ENCODE results near the gene XPNPEP3. TPM values are rescaled to one million over a fixed set of nuclear protein-coding genes. Genes with fewer than 3 reads are reported as not detected.
A peak's percentile ranks its signal among the peaks of the same experiment; 100 is the strongest.

Gene XPNPEP3
- total RNA-seq, 3 donors from 2014 or later (not counting 1 experiment from before 2014, with no cell fraction given): 14.8 to 17.8 (median 15.1) TPM

DNA sequence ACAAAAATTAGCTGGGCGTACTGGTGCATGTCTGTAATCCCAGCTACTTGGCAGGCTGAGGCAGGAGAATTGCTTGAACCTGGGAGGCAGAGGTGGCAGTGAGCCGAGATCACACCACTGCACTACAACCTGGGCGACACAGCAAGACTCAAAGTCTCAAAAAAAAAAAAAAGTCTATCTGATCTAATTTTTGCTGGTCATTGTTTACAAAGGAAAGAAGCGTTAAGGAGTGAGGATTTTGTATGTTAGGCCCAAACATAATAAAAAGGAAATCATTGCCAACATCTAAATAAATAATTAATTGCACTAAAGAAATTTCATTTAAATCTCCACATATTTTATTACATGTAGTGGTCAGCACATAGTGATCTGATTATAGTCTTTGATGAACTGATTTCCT is 97.2 kb downstream of the XPNPEP3 start:
- 88% methylated on average over 2 of the region's 4 CpGs for WGBS (ENCODE audit: insufficient coverage)
- TF ChIP-seq, protein P1, sequence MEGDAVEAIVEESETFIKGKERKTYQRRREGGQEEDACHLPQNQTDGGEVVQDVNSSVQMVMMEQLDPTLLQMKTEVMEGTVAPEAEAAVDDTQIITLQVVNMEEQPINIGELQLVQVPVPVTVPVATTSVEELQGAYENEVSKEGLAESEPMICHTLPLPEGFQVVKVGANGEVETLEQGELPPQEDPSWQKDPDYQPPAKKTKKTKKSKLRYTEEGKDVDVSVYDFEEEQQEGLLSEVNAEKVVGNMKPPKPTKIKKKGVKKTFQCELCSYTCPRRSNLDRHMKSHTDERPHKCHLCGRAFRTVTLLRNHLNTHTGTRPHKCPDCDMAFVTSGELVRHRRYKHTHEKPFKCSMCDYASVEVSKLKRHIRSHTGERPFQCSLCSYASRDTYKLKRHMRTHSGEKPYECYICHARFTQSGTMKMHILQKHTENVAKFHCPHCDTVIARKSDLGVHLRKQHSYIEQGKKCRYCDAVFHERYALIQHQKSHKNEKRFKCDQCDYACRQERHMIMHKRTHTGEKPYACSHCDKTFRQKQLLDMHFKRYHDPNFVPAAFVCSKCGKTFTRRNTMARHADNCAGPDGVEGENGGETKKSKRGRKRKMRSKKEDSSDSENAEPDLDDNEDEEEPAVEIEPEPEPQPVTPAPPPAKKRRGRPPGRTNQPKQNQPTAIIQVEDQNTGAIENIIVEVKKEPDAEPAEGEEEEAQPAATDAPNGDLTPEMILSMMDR (IDR thresholded peaks at IDR 0.05): no peak
- H3K27ac Mint-ChIP-seq: peak overlapping the region; percentile 60 to 98
- no peaks in the 10 kb centered on the region for H3K27me3 Mint-ChIP-seq (ENCODE audit: low read depth in 2 of 2)
- H3K9me3 Mint-ChIP-seq: no peaks in the 10 kb centered on the region
- Histone ChIP-seq H3K27me3 (ENCODE audit: control insufficient read depth, insufficient read depth, low read length) (no peaks in the 10 kb centered on the region), H3K27ac (ENCODE audit: low read length) (no peak overlapping the region), H3K4me3 (ENCODE audit: low read length) (no peak overlapping the region), H3K9me3 (ENCODE audit: control insufficient read depth, insufficient read depth, low read length) (no peaks in the 10 kb centered on the region), H3K4me1 (ENCODE audit: control insufficient read depth, insufficient read depth, low read length) (peaks cover 23% of the 10 kb centered on the region), H3K36me3 (ENCODE audit: control insufficient read depth, insufficient read depth, low read length) (peaks cover 21% of the 10 kb centered on the region)
- H3K4me1 Mint-ChIP-seq: peaks cover 22 to 36% of the 10 kb centered on the region in 2 donors
- DNase-seq (no peak), ATAC-seq (no peak)
- no peak overlapping the region for H3K4me3 Mint-ChIP-seq
- no peaks in the 10 kb centered on the region for H3K36me3 Mint-ChIP-seq
- intact Hi-C loops (cut with micrococcal nuclease): no loop called here

GRCh38 chr22:40955571-40955970 is 98.6 kb downstream of the XPNPEP3 start:
- no peak for ATAC-seq
- Histone ChIP-seq H3K9me3 (ENCODE audit: control insufficient read depth, insufficient read depth, low read length) (no peaks in the 10 kb centered on the region), H3K4me3 (ENCODE audit: low read length) (no peak overlapping the region), H3K27ac (ENCODE audit: low read length) (no peak overlapping the region), H3K36me3 (ENCODE audit: control insufficient read depth, insufficient read depth, low read length) (peaks cover 21% of the 10 kb centered on the region), H3K4me1 (ENCODE audit: control insufficient read depth, insufficient read depth, low read length) (peaks cover 15% of the 10 kb centered on the region), H3K27me3 (ENCODE audit: control insufficient read depth, insufficient read depth, low read length) (no peaks in the 10 kb centered on the region)
- H3K9me3 Mint-ChIP-seq: no peaks in the 10 kb centered on the region
- no peaks in the 10 kb centered on the region for H3K27me3 Mint-ChIP-seq (ENCODE audit: low read depth in 2 of 2)
- no peak overlapping the region for H3K4me3 Mint-ChIP-seq
- H3K4me1 Mint-ChIP-seq: peaks cover 29 to 40% of the 10 kb centered on the region in 2 donors
- intact Hi-C loops (cut with micrococcal nuclease): no loop called here
- H3K27ac Mint-ChIP-seq: peak overlapping the region; percentile 60 to 98
- no peak for DNase-seq
- TF ChIP-seq, protein P1 (IDR thresholded peaks at IDR 0.05): no peak
- H3K36me3 Mint-ChIP-seq: no peaks in the 10 kb centered on the region
- 50% methylated on average over 1 of the region's 3 CpGs for WGBS (ENCODE audit: insufficient coverage)

DNA sequence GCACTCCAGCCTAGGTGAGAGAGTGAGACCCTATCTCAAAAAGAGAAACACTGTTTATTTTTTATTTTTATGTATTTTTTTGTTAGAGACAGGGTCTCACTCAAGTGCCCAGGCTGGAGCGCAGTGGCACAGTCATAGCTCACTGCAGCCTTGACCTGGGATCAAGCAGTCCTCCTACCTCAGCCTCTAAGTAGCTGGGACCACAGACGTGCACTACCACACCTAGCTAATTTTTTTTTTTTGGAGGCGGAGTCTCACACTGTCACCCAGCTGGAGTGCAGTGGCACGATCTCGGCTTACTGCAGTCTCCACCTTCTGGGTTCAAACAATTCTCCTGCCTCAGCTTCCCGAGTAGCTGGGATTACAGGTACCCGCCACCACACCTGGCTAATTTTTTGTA is 100.7 kb downstream of the XPNPEP3 start:
- WGBS (ENCODE audit: insufficient coverage): 94% methylated on average over 7 of the region's 7 CpGs
- Histone ChIP-seq H3K9me3 (ENCODE audit: control insufficient read depth, insufficient read depth, low read length) (no peaks in the 10 kb centered on the region), H3K4me3 (ENCODE audit: low read length) (no peak overlapping the region), H3K36me3 (ENCODE audit: control insufficient read depth, insufficient read depth, low read length) (peaks cover 29% of the 10 kb centered on the region), H3K27ac (ENCODE audit: low read length) (no peak overlapping the region), H3K27me3 (ENCODE audit: control insufficient read depth, insufficient read depth, low read length) (no peaks in the 10 kb centered on the region), H3K4me1 (ENCODE audit: control insufficient read depth, insufficient read depth, low read length) (peaks cover 6% of the 10 kb centered on the region)
- TF ChIP-seq, protein P1 (IDR thresholded peaks at IDR 0.05): no peak
- Mint-ChIP-seq H3K27me3 (ENCODE audit: low read depth in 2 of 2) (no peaks in the 10 kb centered on the region), H3K4me3 (no peak overlapping the region), H3K9me3 (no peaks in the 10 kb centered on the region), H3K36me3 (no peaks in the 10 kb centered on the region), H3K27ac (peak overlapping the region in 1 of 2 donors; percentile 21), H3K4me1 (peaks cover 17 to 25% of the 10 kb centered on the region in 2 donors)
- no peak for ATAC-seq
- intact Hi-C loops (cut with micrococcal nuclease): no loop called here
- DNase-seq: no peak

DNA sequence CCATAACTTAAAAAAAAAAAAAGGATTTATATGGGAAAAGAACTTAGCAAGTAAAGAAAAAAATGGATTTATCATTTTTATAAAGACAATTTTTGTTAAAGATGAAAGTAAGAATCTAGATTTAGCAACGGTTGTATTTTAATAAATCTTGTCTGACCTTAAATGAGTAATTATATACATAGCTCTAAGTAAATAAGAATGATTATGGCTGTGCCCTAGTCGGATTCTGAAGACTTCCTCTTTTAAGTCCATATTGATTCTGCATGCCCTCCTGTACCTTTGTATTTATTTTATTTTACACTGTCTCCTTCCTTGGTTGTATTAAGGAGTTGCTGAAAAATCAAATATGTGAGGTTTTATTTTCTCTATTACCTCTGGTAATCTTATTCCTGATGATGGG is 101.4 kb downstream of the XPNPEP3 start:
- H3K27me3 Mint-ChIP-seq (ENCODE audit: low read depth in 2 of 2): no peaks in the 10 kb centered on the region
- intact Hi-C loops (cut with micrococcal nuclease): no loop called here
- H3K9me3 Mint-ChIP-seq: no peaks in the 10 kb centered on the region
- Histone ChIP-seq H3K4me3 (ENCODE audit: low read length) (no peak overlapping the region), H3K36me3 (ENCODE audit: control insufficient read depth, insufficient read depth, low read length) (peaks cover 31% of the 10 kb centered on the region), H3K27me3 (ENCODE audit: control insufficient read depth, insufficient read depth, low read length) (no peaks in the 10 kb centered on the region), H3K27ac (ENCODE audit: low read length) (no peak overlapping the region), H3K9me3 (ENCODE audit: control insufficient read depth, insufficient read depth, low read length) (no peaks in the 10 kb centered on the region), H3K4me1 (ENCODE audit: control insufficient read depth, insufficient read depth, low read length) (peaks cover under 1% of the 10 kb centered on the region)
- peaks cover 14 to 22% of the 10 kb centered on the region in 2 donors for H3K4me1 Mint-ChIP-seq
- H3K4me3 Mint-ChIP-seq: no peak overlapping the region
- no peak for ATAC-seq
- TF ChIP-seq, protein P1 (IDR thresholded peaks at IDR 0.05): no peak
- no peaks in the 10 kb centered on the region for H3K36me3 Mint-ChIP-seq
- DNase-seq: no peak
- H3K27ac Mint-ChIP-seq: peak overlapping the region; percentile 21
- no CpG with 5 or more reads among the region's 2 CpGs for WGBS (ENCODE audit: insufficient coverage)

Measured in natural killer cell (primary cell).